Choroid plexus epithelial cell (primary cell): ENCODE measurements around the gene RREB1.
"Not testable (repeated sequence)": the region's sequence is repeated elsewhere in the genome, so short reads cannot be mapped to it uniquely, and the experiment has no call there.

Source experiments
- DNase-seq: peaks from one replicate; pipeline ENCODE4 v3.0.0-alpha.2; 2010; ENCODE audit warnings: low read depth
- H3K4me3 ChIP-seq: 2 replicates; pipeline ENCODE4 v1.5.1; 2011; ENCODE audit warnings: low read depth, mild to moderate bottlenecking, control low read depth, low read length, moderate library complexity
- CTCF ChIP-seq: conservative IDR thresholded peaks from 2 replicates; pipeline ENCODE4 v1.5.1; 2011; ENCODE audit warnings: low read depth, mild to moderate bottlenecking, control low read depth, inconsistent platforms, low read length, moderate library complexity

RREB1 gene

GRCh38 chr6:7261852-7262461 is 154.2 kb downstream of the RREB1 start:
- TF ChIP-seq CTCF = no peak
- H3K4me3 ChIP-seq = peak overlapping the region; percentile 80
- no peak for DNase-seq

- DNase-seq = no peak
- no peak for TF ChIP-seq CTCF
- no peak overlapping the region for H3K4me3 ChIP-seq
These were observed 155.2 kb downstream of the RREB1 start for GRCh38 chr6:7262746-7263518.

GRCh38 chr6:7263519-7263805 is 155.7 kb downstream of the RREB1 start:
- H3K4me3 ChIP-seq, DNase-seq: not testable (repeated sequence)

- no peak overlapping the region for H3K4me3 ChIP-seq
- no peak for TF ChIP-seq CTCF
- no peak for DNase-seq
These were observed 156.3 kb downstream of the RREB1 start for GRCh38 chr6:7264041-7264440.

- no peak for DNase-seq
- no peak overlapping the region for H3K4me3 ChIP-seq
- TF ChIP-seq CTCF = no peak
These were observed 157.1 kb downstream of the RREB1 start for GRCh38 chr6:7264686-7265384.

- not testable (repeated sequence) for H3K4me3 ChIP-seq, DNase-seq
These were observed 157.6 kb downstream of the RREB1 start for GRCh38 chr6:7265385-7265726.

GRCh38 chr6:7267071-7267465 is 159.3 kb downstream of the RREB1 start:
- DNase-seq = no peak
- no peak for TF ChIP-seq CTCF
- no peak overlapping the region for H3K4me3 ChIP-seq

- no peak overlapping the region for H3K4me3 ChIP-seq
- no peak for TF ChIP-seq CTCF
- peak; percentile 93 for DNase-seq
These were observed 159.8 kb downstream of the RREB1 start for GRCh38 chr6:7267466-7268091.
